H1 (cell line): ENCODE measurements around the gene SPDYA. TPM values are rescaled to one million over a fixed set of nuclear protein-coding genes. Genes with fewer than 3 reads are reported as not detected.

Experiments
- CTCF ChIA-PET: fragments of 300-600 bp; sonication (Branson Sonifier 250); formaldehyde crosslinking; loops from one replicate; lab custom pipeline; 2021; ENCODE audit not compliant: partially characterized antibody; lab: Charles Lee
- POLR2A ChIA-PET: fragments of 300-600 bp; sonication (Branson Sonifier 250); formaldehyde crosslinking; loops from one replicate; lab custom pipeline; 2021; ENCODE audit warnings: inconsistent platforms; ENCODE audit not compliant: partially characterized antibody; lab: Charles Lee
- DNase-seq, 2 experiments: peaks; one replicate each; pipeline versions ENCODE4 v3.0.0 to v3.0.0-alpha.2; 2010 to 2022; ENCODE audit warnings: low spot score in 2 of 2, low read depth in 1 of 2, mixed read lengths in 1 of 2
- FAIRE-seq: peaks from 2 replicates; lab custom pipeline; 2011; peaks lifted over from hg19 to GRCh38; lab: Jason Lieb, UNC
- H2AFZ ChIP-seq: 2 replicates; pipeline ENCODE4 v1.8.1; 2012; ENCODE audit warnings: low read length, inconsistent platforms
- H2AK5ac ChIP-seq: 2 replicates; pipeline ENCODE4 v1.6.1; 2013; ENCODE audit warnings: low read depth, low read length
- H2BK120ac ChIP-seq: replicated peaks from 2 replicates; pipeline ENCODE3; 2013; ENCODE audit warnings: low read depth, low read length, inconsistent platforms
- H2BK12ac ChIP-seq: 2 replicates; pipeline ENCODE4 v1.6.1; 2013; ENCODE audit warnings: low read depth, low read length
- H2BK15ac ChIP-seq: 2 replicates; pipeline ENCODE4 v1.6.1; 2013; ENCODE audit warnings: low read length
- H2BK20ac ChIP-seq: 2 replicates; pipeline ENCODE4 v1.6.1; 2013; ENCODE audit warnings: low read length
- H2BK5ac ChIP-seq: 2 replicates; pipeline ENCODE4 v1.6.1; 2013; ENCODE audit warnings: low read depth, low read length
- H3K14ac ChIP-seq: 2 replicates; pipeline ENCODE4 v1.6.1; 2013; ENCODE audit warnings: inconsistent platforms; ENCODE audit not compliant: insufficient read length
- H3K18ac ChIP-seq: 2 replicates; pipeline ENCODE4 v1.6.1; 2013; ENCODE audit warnings: low read length; ENCODE audit errors: extremely low read depth
- H3K23ac ChIP-seq: 2 replicates; pipeline ENCODE4 v1.6.1; 2013; ENCODE audit warnings: inconsistent platforms; ENCODE audit not compliant: insufficient read length
- H3K23me2 ChIP-seq: 2 replicates; pipeline ENCODE4 v1.6.1; 2013; ENCODE audit warnings: low read depth, low read length
- H3K27ac ChIP-seq: 2 replicates; pipeline ENCODE4 v1.6.1; 2011; ENCODE audit warnings: low read depth, low read length, inconsistent platforms
- H3K27me3 ChIP-seq, 4 experiments: replicated peaks in 1 of 4; 1 replicate in 1 of 4; 2 replicates in 3 of 4; pipeline versions ENCODE4 v1.6.1 to v1.8.1; 2011 to 2013; ENCODE audit warnings: low read length in 3 of 4, mild to moderate bottlenecking in 3 of 4, inconsistent platforms in 2 of 4, mixed read lengths in 2 of 4, moderate library complexity in 1 of 4; ENCODE audit not compliant: control insufficient read depth in 3 of 4, insufficient read depth in 3 of 4; ENCODE audit errors: extremely low read depth in 1 of 4
- H3K36me3 ChIP-seq, 4 experiments: 2 replicates each; pipeline versions ENCODE4 v1.6.1 to v1.8.1; 2011 to 2013; ENCODE audit warnings: mild to moderate bottlenecking in 4 of 4, low read length in 3 of 4, moderate library complexity in 2 of 4, control low read depth in 1 of 4, inconsistent platforms in 1 of 4; ENCODE audit not compliant: insufficient read depth in 4 of 4, control insufficient read depth in 2 of 4
- H3K4ac ChIP-seq: replicated peaks from 2 replicates; pipeline ENCODE3; 2013; ENCODE audit warnings: low read length, low read depth, mixed read lengths, inconsistent platforms; ENCODE audit not compliant: insufficient read length
- H3K4me1 ChIP-seq, 4 experiments: replicated peaks in 1 of 4; 1 replicate in 1 of 4; 2 replicates in 3 of 4; pipeline versions ENCODE4 v1.6.1 to v1.8.1; 2011 to 2013; ENCODE audit warnings: low read length in 3 of 4, inconsistent platforms in 2 of 4, mixed read lengths in 1 of 4; ENCODE audit not compliant: insufficient read depth in 4 of 4, control insufficient read depth in 3 of 4
- H3K4me2 ChIP-seq, 2 experiments: 2 replicates each; pipeline versions ENCODE4 v1.6.1 to v1.8.1; 2011 to 2013; ENCODE audit warnings: low read depth in 2 of 2, low read length in 2 of 2, control low read depth in 1 of 2, inconsistent platforms in 1 of 2, mild to moderate bottlenecking in 1 of 2; ENCODE audit not compliant: insufficient read depth in 1 of 2
- H3K4me3 ChIP-seq, 4 experiments: fragments of 200-600, 300-600 bp in 1 of 4; sonication (generic), shearing (Covaris generic), sonication (Bioruptor Twin) in 1 of 4; 2 replicates each; pipeline versions ENCODE4 v1.5.1 to v1.8.1; 2011 to 2016; ENCODE audit warnings: low read length in 4 of 4, low read depth in 3 of 4, control low read depth in 2 of 4, inconsistent platforms in 2 of 4, mild to moderate bottlenecking in 2 of 4, mixed read lengths in 1 of 4, moderate library complexity in 1 of 4; ENCODE audit not compliant: insufficient read depth in 2 of 4; ENCODE audit errors: extremely low read depth in 1 of 4
- H3K56ac ChIP-seq: replicated peaks from 2 replicates; pipeline ENCODE3; 2013; ENCODE audit warnings: low read depth, mild to moderate bottlenecking, mixed read lengths, low read length, inconsistent platforms; ENCODE audit not compliant: insufficient read length
- H3K79me1 ChIP-seq: 2 replicates; pipeline ENCODE4 v1.6.1; 2013; ENCODE audit warnings: low read depth, low read length, control low read depth
- H3K79me2 ChIP-seq, 2 experiments: 2 replicates each; pipeline versions ENCODE4 v1.6.1 to v1.8.1; 2012 to 2013; ENCODE audit warnings: low read length in 2 of 2, mild to moderate bottlenecking in 2 of 2, inconsistent platforms in 1 of 2; ENCODE audit not compliant: insufficient read depth in 2 of 2, control insufficient read depth in 1 of 2
- H3K9ac ChIP-seq, 4 experiments: replicated peaks in 1 of 4; 1 replicate in 1 of 4; 2 replicates in 3 of 4; pipeline versions ENCODE4 v1.6.1 to v1.8.1; 2011 to 2013; ENCODE audit warnings: low read depth in 3 of 4, low read length in 3 of 4, control low read depth in 2 of 4, mild to moderate bottlenecking in 2 of 4, moderate library complexity in 2 of 4, inconsistent platforms in 1 of 4; ENCODE audit errors: extremely low read depth in 1 of 4
- H3K9me3 ChIP-seq, 2 experiments: 2 replicates each; pipeline versions ENCODE4 v1.6.1 to v1.8.1; 2012 to 2013; ENCODE audit warnings: mild to moderate bottlenecking in 2 of 2, moderate library complexity in 2 of 2, control low read depth in 1 of 2, inconsistent platforms in 1 of 2, low read depth in 1 of 2, low read length in 1 of 2, mixed read lengths in 1 of 2; ENCODE audit not compliant: insufficient read depth in 2 of 2
- H4K20me1 ChIP-seq, 2 experiments: replicated peaks in 1 of 2; 2 replicates each; pipeline versions ENCODE3 to v1.8.1; 2011 to 2013; ENCODE audit warnings: inconsistent platforms in 2 of 2, low read length in 2 of 2, mild to moderate bottlenecking in 1 of 2; ENCODE audit not compliant: insufficient read depth in 2 of 2, control insufficient read depth in 1 of 2
- H4K5ac ChIP-seq: 2 replicates; pipeline ENCODE4 v1.6.1; 2013; ENCODE audit warnings: low read length, low read depth, mixed read lengths, inconsistent platforms; ENCODE audit not compliant: insufficient read length
- H4K8ac ChIP-seq: 2 replicates; pipeline ENCODE4 v1.8.0; 2013; ENCODE audit warnings: mild to moderate bottlenecking, moderate library complexity, low read length, inconsistent platforms; ENCODE audit not compliant: insufficient read depth; ENCODE audit errors: extremely low read depth
- H4K91ac ChIP-seq: replicated peaks from 2 replicates; pipeline ENCODE3; 2013; ENCODE audit warnings: low read length, mixed read lengths, inconsistent platforms; ENCODE audit not compliant: insufficient read length
- BACH1 ChIP-seq: IDR thresholded peaks from 2 replicates; pipeline ENCODE4 v1.6.1; 2012; ENCODE audit warnings: low read length, improper control_type of control experiment
- BCL11A ChIP-seq, 2 experiments: IDR thresholded peaks; one replicate each; pipeline ENCODE4 v1.6.1; 2011; ENCODE audit warnings: low read depth in 2 of 2, low read length in 2 of 2, mild to moderate bottlenecking in 2 of 2
- CBX8 ChIP-seq: fragments of 300-800, 300-1000 bp; sonication (generic); IDR thresholded peaks from 2 replicates; pipeline ENCODE4 v1.7.1; 2016; ENCODE audit warnings: low read depth, low read length, borderline replicate concordance
- E2F6 ChIP-seq: IDR thresholded peaks from 2 replicates; pipeline ENCODE4 v1.6.1; 2012; ENCODE audit warnings: inconsistent platforms
- JUN ChIP-seq: IDR thresholded peaks from 2 replicates; pipeline ENCODE4 v1.6.1; 2011; ENCODE audit warnings: low read depth, mild to moderate bottlenecking, improper control_type of control experiment, low read length
- MAFK ChIP-seq: IDR thresholded peaks from 2 replicates; pipeline ENCODE4 v1.6.1; 2012; ENCODE audit warnings: low read depth, mild to moderate bottlenecking, improper control_type of control experiment, low read length
- POLR2AphosphoS5 ChIP-seq: IDR thresholded peaks from 2 replicates; pipeline ENCODE4 v1.6.1; 2011; ENCODE audit warnings: low read depth, low read length
- RAD21 ChIP-seq, 2 experiments: IDR thresholded peaks in 1 of 2; conservative IDR thresholded peaks in 1 of 2; 2 replicates each; pipeline ENCODE4 v1.6.1; 2011; ENCODE audit warnings: low read depth in 2 of 2, low read length in 2 of 2, improper control_type of control experiment in 1 of 2, inconsistent platforms in 1 of 2, mild to moderate bottlenecking in 1 of 2, moderate library complexity in 1 of 2
- RFX5 ChIP-seq: IDR thresholded peaks from 2 replicates; pipeline ENCODE4 v1.6.1; 2011; ENCODE audit warnings: low read depth, low read length, improper control_type of control experiment, borderline replicate concordance
- SIN3A ChIP-seq, 2 experiments: IDR thresholded peaks in 1 of 2; conservative IDR thresholded peaks in 1 of 2; 2 replicates each; pipeline ENCODE4 v1.6.1; 2011 to 2012; ENCODE audit warnings: low read length in 2 of 2, improper control_type of control experiment in 1 of 2, low read depth in 1 of 2, mild to moderate bottlenecking in 1 of 2
- SIRT6 ChIP-seq: IDR thresholded peaks from one replicate; pipeline ENCODE4 v1.7.1; 2012; ENCODE audit warnings: low read length, inconsistent platforms
- TAF1 ChIP-seq: IDR thresholded peaks from 2 replicates; pipeline ENCODE4 v1.6.1; 2011; ENCODE audit warnings: mild to moderate bottlenecking, low read depth, low read length
- TCF12 ChIP-seq: IDR thresholded peaks from 2 replicates; pipeline ENCODE4 v1.6.1; 2011; ENCODE audit warnings: low read depth, mild to moderate bottlenecking, low read length
- USF2 ChIP-seq: IDR thresholded peaks from 2 replicates; pipeline ENCODE4 v1.6.1; 2011; ENCODE audit warnings: low read length, improper control_type of control experiment
- polyA plus RNA-seq, 7 experiments: library from polyadenylated mRNA; depleted of rRNA in 3 of 7; stranded (reverse) in 5 of 7; unstranded in 2 of 7; fragments of >200 nt in 5 of 7; fragments of 200-250 nt in 2 of 7; gene quantifications; 1 replicate in 5 of 7; 2 replicates in 1 of 7; 4 replicates in 1 of 7; pipeline versions ENCODE4 v1.2.1 to v1.2.3, GENCODE V29; 2011 to 2013; ENCODE audit warnings: missing spikeins in 2 of 7, mixed read lengths in 2 of 7
- total RNA-seq: library from RNA; stranded (reverse); fragmentation: NEBNext Ultra II Directional; extraction: Animal tissue kit (Norgen Biotek cat#: 25700); gene quantifications from 2 replicates; pipeline ENCODE4 v1.2.1, GENCODE V29; 2021

SPDYA gene
- total and polyA plus RNA-seq, 2 of the 8 experiments (the other 6 are each of a cell fraction or from before 2014, with no cell fraction given) = 0.12 to 0.35 TPM

GRCh38 chr2:28768422-28768821, 42.2 kb upstream of the SPDYA start:
- H3K4me1 ChIP-seq = no peaks in the 10 kb centered on the region
- no peaks in the 10 kb centered on the region for H3K9me3 ChIP-seq
- no peak overlapping the region for H3K18ac ChIP-seq
- no peak overlapping the region for H2BK5ac ChIP-seq
- no peak overlapping the region for H3K4ac ChIP-seq
- no peaks in the 10 kb centered on the region; a peak in 2 of 8 replicates for H3K36me3 ChIP-seq
- H3K23ac ChIP-seq = no peak overlapping the region
- FAIRE-seq (no peak), DNase-seq (no peak)
- no peak overlapping the region for H2BK12ac ChIP-seq
- no peak overlapping the region for H2AK5ac ChIP-seq
- no peak overlapping the region for H2BK120ac ChIP-seq
- H2AFZ ChIP-seq = no peak overlapping the region
- H3K56ac ChIP-seq = no peak overlapping the region
- no peak overlapping the region for H3K9ac ChIP-seq
- no peak overlapping the region for H3K14ac ChIP-seq
- no peak overlapping the region for H4K91ac ChIP-seq
- no peaks in the 10 kb centered on the region for H3K23me2 ChIP-seq
- H2BK15ac ChIP-seq = no peak overlapping the region
- H3K4me2 ChIP-seq = no peak overlapping the region
- ChIA-PET POLR2A (interaction anchor here (0.9 to 1.2 kb wide), 2 partner anchors 17 to 20 kb away, joined by 3 read pairs; partner anchors contain the start of gene PPP1CB), CTCF (interaction anchor here (1.7 kb wide), 1 partner anchor 175 kb away, joined by 4 read pairs; no protein-coding TSS in a partner anchor)
- no peak overlapping the region for H3K27ac ChIP-seq
- H2BK20ac ChIP-seq = no peak overlapping the region
- no peaks in the 10 kb centered on the region for H3K27me3 ChIP-seq
- peaks cover 3 to 9% of the 10 kb centered on the region in 2 experiments for H4K20me1 ChIP-seq
- H4K5ac ChIP-seq = no peak overlapping the region
- no peak overlapping the region for H4K8ac ChIP-seq
- H3K79me2 ChIP-seq = peaks cover 21 to 98% of the 10 kb centered on the region in 2 experiments
- no peaks in the 10 kb centered on the region; the same call in 1 of the 2 replicates for H3K79me1 ChIP-seq
- no peak overlapping the region for H3K4me3 ChIP-seq
- TF ChIP-seq SIRT6 (no peak), POLR2AphosphoS5 (no peak), JUN (no peak), BACH1 (no peak), TCF12 (no peak), RAD21 (IDR thresholded peaks at IDR 0.05 in 1 of 2, conservative IDR thresholded peaks at IDR 0.05 in 1 of 2; ENCODE audit: low read depth in 2 of 2, low read length in 2 of 2) (no peak), MAFK (no peak), TAF1 (no peak), SIN3A (conservative IDR thresholded peaks at IDR 0.05 in 1 of 2, IDR thresholded peaks at IDR 0.05 in 1 of 2; ENCODE audit: low read depth in 1 of 2, low read length in 2 of 2) (no peak), CBX8 (no peak), E2F6 (no peak), BCL11A (IDR thresholded peaks at IDR 0.05; ENCODE audit: low read depth in 2 of 2, low read length in 2 of 2) (no peak), USF2 (no peak), RFX5 (no peak)
